Stromal cell of bone marrow (primary cell): ENCODE data around the gene SERPINE1.
"Not testable (repeated sequence)": the region's sequence is repeated elsewhere in the genome, so short reads cannot be mapped to it uniquely, and the experiment has no call there.

Experiments used
- DNase-seq: peaks from one replicate; pipeline ENCODE4 v3.0.0-alpha.2; 2012; ENCODE audit warnings: low read depth

SERPINE1 gene

DNA sequence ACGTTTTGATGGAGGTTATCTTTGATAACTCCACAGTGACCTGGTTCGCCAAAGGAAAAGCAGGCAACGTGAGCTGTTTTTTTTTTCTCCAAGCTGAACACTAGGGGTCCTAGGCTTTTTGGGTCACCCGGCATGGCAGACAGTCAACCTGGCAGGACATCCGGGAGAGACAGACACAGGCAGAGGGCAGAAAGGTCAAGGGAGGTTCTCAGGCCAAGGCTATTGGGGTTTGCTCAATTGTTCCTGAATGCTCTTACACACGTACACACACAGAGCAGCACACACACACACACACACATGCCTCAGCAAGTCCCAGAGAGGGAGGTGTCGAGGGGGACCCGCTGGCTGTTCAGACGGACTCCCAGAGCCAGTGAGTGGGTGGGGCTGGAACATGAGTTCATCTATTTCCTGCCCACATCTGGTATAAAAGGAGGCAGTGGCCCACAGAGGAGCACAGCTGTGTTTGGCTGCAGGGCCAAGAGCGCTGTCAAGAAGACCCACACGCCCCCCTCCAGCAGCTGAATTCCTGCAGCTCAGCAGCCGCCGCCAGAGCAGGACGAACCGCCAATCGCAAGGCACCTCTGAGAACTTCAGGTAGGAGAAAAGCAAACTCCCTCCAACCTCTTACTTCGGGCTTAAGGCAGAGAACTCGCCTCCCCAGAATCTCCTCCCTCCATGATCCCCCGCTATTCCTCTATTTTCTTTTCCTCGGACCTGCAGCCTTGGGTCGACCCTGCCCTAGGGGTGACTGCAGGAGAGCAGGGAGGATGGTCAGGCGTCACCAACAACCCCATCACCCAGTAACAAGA, at the start of gene SERPINE1:
SERPINE1 (plus strand) TSS at position 454 of the 809 bp plus-strand sequence. CDS start 1,290 bp downstream, outside the sequence.
- DNase-seq: peak; percentile 99

DNA sequence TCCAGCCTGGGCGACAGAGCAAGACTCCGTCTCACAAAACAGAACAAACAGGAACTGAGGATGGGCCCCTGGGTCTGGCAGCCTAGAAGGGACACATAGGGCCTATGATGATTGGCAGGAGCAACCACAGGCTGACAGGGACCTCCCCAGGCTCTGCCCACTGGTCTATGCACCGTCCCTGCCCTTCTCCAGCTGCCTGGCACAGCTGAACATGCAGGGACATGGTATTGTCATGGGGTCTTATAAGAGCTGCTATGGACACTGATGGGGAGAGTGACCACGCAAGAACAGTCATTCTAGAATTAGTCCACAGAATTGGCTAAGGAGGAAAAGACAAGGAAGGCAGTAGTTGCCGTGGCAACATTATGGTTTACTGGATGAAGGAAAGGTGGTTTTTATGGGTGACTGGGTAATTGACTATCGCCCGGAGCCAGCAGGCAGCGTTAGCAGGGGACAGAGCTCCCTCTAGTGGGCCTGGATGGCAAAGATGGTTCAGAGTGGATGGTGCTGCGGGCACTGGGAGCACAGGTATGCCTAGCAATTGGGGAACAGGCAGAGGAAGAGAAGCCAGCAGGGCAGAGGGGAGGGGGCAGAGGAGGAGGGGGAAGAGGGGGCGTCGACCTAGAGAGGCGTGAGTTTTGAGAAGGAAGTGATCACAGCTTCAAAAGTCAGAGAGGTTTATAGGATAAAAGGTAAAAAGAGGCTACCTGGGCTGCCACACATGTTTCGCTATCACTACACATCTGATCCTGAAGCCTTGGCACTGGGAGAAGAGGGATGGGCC, 49.4 kb upstream of the SERPINE1 start:
- DNase-seq: no peak

DNA sequence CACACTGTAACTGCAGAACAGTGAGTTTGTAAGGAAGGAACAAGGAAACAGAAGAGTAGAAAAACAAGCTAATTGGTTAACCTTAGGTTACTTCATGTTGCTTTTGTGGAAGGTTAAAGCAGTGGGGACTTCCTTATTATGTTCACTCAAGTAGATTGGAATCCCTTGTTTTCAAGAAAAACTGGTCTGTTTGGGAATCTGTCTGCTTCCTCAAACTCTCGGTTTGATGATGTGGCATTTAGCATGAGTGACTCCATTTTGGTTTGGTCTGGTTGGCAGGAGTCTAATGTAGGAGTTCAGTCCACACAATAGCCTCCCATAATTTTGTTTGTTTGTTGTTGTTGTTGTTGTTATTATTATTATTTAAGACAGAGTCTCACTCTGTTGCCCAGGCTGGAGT, 45.5 kb upstream of the SERPINE1 start:
- no peak for DNase-seq

DNA sequence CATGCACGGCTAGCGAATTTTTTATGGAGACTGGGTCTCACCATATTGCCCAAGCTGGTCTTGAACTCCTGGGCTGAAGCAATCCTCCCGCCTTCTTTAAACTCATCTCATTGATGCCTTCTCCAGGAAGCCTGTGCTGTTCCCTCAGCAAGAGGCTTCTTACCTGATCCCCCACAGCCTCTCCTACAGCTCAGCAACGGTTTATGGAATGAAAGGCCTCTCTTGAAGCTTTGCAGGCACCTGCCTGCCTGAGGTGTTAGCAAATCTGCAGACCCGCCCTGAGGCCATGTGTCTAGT, 42.1 kb upstream of the SERPINE1 start:
- DNase-seq: no peak

DNA sequence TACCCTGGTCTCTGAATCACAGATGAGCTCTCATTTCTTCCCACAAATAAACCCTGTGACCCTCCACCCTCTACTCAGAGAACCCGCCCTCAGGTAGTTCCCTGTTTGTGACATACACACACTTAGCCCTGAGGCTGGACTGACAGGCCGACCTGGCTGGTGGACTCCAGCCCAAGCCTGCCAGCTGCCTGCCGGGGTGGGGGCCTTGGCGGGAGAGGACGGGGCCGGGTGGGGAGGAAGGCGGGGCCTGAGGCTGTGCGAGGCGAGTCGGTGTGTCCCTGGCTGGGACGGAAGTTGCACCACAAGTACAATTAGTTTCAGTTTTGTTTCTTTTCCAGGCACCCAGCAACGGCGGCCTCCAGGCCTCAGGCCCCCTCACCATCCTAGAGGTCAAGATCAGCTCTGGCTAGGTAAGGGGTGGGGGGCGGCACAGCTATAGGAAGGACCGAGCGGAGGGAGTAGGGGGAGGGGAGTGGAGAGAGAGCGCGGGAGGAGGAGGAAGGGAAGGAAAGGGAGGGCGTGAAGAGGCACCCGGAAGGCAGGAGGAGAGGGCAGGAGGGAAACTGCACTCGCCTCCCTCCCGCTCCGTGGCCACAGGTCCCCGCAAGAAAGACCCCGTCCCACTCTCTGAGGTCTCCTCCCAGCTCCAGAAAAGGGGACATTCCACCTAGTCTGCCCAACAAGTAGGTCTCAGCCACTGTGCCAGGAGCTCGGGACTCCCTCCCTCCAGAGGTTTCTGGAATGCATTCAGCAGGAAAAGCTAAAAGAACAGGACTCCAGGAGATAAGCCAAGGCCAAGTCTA, 41.5 kb upstream of the SERPINE1 start, which contains the start of gene TRIM56:
TRIM56 (plus strand) TSS at position 320 of the 803 bp plus-strand sequence. CDS start 1,832 bp downstream, outside the sequence.
- peak; percentile 55 for DNase-seq

DNA sequence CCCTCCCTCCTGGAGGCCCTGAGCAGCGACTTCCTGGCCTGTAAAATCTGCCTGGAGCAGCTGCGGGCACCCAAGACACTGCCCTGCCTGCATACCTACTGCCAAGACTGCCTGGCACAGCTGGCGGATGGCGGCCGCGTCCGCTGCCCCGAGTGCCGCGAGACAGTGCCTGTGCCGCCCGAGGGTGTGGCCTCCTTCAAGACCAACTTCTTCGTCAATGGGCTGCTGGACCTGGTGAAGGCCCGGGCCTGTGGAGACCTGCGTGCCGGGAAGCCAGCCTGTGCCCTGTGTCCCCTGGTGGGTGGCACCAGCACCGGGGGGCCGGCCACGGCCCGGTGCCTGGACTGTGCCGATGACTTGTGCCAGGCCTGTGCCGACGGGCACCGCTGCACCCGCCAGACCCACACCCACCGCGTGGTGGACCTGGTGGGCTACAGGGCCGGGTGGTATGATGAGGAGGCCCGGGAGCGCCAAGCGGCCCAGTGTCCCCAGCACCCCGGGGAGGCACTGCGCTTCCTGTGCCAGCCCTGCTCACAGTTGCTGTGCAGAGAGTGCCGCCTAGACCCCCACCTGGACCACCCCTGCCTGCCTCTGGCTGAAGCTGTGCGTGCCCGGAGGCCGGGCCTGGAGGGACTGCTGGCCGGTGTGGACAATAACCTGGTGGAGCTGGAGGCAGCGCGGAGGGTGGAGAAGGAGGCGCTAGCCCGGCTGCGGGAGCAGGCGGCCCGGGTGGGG, 39.4 kb upstream of the SERPINE1 start:
- no peak for DNase-seq

DNA sequence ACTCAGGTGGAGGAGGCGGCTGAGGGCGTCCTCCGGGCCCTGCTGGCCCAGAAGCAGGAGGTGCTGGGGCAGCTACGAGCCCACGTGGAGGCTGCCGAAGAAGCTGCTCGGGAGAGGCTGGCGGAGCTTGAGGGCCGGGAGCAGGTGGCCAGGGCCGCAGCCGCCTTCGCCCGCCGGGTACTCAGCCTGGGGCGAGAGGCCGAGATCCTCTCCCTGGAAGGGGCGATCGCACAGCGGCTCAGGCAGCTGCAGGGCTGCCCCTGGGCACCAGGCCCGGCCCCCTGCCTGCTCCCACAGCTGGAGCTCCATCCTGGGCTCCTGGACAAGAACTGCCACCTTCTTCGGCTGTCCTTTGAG, 38.9 kb upstream of the SERPINE1 start:
- DNase-seq: no peak

DNA sequence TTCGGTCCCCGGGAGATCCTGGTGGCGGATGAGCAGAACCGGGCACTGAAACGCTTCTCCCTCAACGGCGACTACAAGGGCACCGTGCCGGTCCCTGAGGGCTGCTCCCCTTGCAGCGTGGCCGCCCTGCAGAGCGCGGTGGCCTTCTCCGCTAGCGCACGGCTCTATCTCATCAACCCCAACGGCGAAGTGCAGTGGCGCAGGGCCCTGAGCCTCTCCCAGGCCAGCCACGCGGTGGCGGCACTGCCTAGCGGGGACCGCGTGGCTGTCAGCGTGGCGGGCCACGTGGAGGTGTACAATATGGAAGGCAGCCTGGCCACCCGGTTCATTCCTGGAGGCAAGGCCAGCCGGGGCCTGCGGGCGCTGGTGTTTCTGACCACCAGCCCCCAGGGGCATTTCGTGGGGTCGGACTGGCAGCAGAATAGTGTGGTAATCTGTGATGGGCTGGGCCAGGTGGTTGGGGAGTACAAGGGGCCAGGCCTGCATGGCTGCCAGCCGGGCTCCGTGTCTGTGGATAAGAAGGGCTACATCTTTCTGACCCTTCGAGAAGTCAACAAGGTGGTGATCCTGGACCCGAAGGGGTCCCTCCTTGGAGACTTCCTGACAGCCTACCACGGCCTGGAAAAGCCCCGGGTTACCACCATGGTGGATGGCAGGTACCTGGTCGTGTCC, 37.9 kb upstream of the SERPINE1 start:
- no peak for DNase-seq

DNA sequence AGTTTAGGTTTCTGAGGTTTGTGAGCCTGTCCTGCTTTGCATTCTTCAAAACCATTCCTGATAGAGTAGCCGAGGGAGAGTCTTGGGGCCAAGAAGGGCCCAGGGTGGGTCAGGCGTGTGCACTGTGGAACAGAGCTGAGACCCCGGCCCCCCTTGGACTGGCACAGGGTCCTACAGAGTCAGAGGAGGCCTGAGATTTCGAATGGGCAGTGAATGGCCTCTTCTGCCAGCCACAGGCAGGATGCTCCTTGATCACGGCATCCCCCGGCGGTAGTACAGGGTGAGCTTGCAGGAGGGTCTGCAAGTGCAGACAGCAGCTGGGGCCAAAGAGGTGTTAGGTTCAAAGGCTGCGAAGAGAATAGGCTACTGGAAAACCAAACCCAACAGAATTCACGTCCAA, 37.0 kb upstream of the SERPINE1 start:
- no peak for DNase-seq

DNA sequence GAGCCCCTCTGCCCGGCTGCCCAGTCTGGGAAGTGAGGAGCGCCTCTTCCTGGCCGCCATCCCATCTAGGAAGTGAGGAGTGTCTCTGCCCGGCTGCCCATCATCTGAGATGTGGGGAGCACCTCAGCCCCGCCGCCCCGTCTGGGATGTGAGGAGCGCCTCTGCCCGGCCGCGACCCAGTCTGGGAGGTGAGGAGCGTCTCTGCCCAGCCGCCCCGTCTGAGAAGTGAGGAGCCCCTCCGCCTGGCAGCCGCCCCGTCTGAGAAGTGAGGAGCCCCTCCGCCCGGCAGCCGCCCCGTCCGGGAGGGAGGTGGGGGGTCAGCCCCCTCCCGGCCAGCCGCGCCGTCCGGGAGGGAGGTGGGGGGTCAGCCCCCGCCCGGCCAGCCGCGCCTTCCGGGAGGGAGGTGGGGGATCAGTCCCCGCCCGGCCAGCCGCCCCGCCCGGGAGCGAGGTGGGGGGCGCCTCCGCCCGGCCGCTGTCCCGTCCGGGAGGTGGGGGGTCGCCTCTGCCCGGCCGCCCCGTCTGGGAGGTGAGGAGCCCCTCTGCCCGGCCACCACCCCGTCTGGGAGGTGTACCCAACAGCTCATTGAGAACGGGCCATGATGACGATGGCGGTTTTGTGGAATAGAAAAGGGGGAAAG, 34.5 kb upstream of the SERPINE1 start:
- DNase-seq: not testable (repeated sequence)

DNA sequence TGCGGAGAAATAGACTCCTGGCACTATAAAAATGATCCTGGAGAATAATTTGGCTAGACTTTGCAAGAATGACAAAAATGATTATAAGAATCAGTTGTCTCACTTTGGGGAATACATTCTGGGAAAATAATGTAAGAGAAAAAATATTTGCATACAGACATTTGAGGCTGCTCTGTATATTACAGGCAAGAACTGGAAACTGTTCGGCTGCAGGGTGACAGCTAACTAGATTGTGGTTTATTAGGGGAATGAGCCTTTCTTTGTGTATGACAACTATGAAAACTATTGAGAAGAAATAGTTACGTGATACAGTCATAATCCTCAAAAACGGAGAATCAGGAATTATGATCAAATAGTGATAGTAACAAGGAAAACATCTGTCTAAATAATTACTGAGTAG, 33.0 kb upstream of the SERPINE1 start:
- peak; percentile 53 for DNase-seq

DNA sequence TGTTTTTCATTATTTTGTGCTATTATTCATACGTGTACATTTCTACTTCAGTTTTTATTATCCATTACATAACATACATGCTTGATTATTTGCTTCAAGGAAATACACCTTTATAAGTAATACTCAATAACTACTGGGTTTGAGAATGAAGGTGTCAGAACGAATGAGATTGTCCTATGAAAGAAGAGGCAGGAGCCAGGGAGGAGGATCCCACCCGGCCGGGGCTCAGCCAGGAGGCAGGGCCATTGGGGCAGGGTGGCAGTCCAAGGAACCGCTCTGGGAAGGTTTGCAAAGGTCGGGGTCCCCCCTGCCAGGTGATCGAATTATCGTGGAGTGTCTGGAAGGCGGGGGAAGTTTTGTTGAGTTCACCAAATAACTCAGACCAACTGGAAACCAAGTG, 32.5 kb upstream of the SERPINE1 start:
- DNase-seq: no peak

DNA sequence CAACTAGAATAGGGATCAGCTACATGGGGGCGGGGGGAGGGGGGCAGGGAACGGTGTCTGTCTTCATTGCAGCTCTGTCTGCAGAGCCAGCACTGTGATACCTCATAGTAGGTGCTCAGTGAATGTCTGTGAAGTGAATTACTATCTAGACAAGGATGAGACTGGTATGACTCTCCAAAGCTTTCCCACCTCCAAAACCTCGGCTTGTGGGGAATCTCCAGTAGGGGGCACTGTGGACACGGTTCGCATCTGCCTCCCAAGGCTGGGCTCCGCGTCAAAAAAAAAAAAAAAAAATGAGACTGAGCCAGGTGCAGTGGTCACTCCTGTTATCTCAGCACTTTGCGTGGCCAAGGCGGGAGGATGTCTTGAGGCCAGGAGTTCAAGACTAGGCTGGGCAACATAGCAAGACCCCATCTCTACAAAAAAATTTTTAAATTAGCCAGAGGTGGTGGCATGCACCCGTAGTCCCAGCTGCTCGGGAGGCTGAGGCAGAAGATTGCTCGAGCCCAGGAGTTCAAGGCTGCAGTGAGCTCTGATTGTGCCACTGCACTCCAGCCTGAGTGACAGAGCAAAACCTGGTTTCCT, 32.0 kb upstream of the SERPINE1 start:
- DNase-seq: peak; percentile 44

DNA sequence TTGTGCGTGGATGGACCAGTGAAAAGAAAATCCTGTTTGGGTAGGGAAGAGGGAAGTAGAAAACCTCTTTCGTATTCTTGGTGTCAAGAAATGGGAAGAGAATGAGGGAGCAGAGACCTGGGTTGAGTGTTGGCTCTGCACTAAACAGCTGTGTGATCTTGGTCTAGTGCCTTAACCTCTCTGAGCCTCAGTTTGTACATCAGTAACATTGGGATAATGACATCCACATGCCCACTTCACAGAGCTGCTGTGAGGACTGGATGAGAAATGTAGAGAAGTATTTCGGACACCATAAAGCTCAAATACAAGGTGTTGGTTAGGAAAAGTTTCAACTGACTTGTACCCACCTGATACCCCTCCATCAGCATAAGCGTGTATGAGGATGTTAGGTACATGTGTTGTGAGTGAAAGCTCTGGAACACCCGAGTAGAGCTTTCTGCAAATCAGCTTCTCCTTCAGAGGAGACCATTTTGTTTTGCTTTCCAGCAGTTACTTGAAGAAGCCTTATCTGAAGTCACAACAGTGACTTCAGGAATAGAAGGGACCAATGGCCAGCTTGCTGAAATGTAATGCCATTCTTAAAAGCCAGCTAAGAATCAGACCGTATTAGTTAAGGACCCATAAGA, 30.5 kb upstream of the SERPINE1 start:
- DNase-seq: no peak

DNA sequence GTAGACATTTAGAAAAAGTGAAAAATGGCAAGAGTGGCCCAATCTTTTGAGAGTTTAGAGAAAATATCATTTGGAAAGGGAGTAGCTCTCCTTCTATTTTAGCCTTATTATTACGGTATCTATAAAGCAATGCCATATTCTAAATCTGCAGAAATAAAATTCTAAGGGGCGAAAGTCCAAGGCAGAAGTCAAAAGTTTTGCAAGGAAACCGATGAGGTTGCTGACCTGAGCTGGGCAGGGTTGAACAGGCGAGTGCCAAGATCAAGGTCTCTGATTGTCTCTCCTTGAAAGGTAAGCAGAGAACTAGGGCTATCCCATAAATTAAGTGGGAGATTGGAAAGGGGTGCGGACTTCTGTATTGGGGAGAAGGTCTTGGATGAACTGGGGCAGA, 30.0 kb upstream of the SERPINE1 start:
- no peak for DNase-seq

DNA sequence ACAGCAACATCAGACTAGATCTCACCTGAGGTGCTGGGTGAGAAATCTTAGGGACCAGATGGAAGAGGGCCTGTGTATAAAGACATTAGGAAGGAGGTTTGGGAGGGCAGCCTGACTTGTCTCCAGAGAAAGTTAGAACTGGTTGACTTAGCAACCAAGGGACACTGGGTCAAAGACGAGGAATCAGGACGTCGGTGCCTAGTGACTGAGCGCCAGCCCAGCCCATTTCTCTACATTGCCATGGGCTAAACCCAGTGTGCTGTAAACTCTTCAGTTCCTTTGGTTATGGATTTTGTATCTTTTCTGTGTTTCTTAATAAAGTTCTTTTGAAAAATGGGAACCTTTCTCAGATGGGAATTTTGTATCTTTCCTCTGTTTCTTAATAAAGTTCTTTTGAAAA, 29.3 kb upstream of the SERPINE1 start:
- no peak for DNase-seq

DNA sequence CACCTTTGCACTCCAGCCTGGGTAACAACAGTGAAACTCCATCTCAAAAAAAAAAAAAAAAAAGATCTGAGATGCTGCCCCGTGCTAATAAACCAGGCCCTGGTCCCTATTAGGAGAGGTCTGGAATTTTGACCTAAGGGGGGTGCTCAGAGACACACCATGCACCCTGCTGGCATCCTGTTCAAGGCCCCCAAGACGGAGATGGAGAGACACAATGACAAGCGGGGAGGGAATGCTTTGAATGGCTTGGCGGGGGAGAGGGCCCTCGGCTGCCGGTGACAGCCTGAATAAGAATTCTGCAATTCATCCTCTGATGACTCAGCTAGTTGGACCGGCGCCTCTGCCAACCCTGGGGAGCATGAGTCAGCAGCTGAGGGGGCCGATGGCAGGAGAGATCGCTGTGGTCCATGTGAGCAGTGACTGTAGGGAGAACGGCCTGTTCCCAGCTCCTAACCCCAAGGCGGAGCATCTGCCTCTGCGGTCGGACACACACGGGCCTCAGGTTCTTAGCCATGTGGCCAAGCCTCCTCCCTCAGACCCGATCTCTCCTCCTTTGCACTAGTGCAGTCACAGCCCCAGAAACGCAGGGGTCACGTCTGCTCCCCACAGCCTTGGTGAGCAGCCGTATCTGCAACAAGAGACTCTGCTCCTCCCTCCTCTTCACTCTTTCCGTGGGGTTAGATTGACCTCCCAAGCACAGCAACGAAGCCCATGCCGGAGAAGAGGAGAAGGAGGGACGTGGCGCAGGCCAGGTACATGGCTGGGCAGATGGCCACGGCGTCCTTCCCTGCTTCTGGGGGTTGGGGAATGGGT, 26.7 kb upstream of the SERPINE1 start:
- peak; percentile 96 for DNase-seq

DNA sequence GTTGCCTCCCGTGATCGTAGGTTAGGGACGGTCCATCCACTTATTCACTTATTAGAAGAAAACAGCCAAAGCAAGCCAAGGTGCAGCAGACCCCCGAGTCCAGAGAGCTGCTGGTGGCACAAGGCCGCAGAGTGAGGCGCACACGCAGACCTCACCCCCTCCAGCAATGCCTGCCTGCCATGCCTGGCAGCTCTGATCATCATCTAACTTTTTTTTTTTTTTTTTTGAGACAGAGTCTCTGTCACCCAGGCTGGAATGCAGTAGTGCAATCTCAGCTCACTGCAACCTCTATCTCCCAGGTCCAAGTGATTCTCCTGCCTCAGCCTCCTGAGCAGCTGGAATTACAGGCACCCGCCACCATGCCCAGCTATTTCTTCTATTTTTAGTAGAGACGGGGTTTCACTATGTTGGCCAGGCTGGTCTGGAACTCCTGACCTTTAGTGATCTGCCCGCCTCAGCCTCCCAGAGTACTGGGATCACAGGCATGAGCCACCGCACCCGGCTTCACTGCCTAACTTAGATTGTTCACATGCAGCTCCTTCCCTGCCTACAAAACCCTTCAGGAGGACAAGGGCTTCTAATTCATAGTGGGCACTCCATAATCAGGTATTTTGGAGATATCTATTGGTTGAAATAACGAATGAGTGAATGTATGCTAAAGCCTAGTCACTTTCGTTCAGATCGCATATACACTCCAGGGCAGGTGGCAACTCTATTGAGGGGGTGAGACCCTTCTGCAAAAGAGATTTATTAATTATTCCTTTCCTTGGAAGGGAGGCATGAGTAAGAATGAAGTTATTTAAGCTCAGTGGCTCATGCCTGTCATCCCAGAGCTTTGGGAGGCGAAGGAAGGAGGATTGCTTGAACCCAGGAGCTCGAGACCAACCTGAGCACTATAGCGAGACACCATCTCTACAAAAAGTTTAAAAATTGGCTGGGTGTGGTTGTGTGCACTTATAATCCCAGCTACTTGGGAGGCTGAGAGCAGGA, 25.8 kb upstream of the SERPINE1 start:
- no peak for DNase-seq
